Measurements from ENCODE around the gene CAMTA2. TPM values are rescaled to one million over a fixed set of nuclear protein-coding genes. Genes with fewer than 3 reads are reported as not detected.

Gene CAMTA2
- polyA plus RNA-seq, 3 donors: 7.1 to 88.9 (median 7.6) TPM

DNA sequence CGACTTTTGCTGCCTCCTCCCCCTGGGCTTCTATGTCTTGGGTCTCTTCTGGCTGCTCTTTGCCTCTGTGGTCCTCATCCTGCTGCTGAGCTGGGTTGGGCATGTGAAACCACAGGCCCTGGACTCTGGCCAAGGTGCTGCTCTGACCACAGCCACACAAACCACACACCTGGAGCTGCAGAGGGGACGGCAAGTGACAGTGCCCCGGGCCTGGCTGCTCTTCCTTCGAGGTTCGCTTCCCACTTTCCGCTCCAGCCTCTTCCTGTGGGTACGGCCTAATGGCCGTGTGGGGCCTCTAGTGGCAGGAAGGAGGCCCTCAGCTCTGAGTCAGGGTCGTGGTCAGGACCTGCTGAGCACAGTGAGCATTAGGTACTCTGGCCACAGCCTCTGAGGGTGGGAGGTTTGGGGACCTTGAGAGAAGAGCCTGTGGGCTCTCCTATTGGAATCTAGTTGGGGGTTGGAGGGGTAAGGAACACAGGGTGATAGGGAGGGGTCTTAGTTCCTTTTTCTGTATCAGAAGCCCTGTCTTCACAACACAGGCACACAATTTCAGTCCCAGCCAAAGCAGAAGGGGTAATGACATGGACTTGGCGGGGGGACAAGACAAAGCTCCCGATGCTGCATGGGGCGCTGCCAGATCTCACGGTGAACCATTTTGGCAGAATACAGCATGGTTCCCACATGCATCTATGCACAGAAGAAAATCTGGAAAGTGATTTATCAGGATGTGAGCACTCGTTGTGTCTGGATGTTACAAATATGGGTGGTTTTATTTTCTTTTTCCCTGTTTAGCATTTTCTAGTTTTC is 53.1 kb downstream of the CAMTA2 start:
- Histone ChIP-seq H3K36me3 (replicated peaks in 1 of 2; ENCODE audit: control insufficient read depth in 1 of 2, insufficient read depth in 2 of 2, low read length in 2 of 2) (peaks cover 20 to 23% of the 10 kb centered on the region in 2 donors), H3K9me3 (replicated peaks in 1 of 2; ENCODE audit: control insufficient read depth in 1 of 2, insufficient read depth in 1 of 2, low read length in 2 of 2) (no peaks in the 10 kb centered on the region), H3K27me3 (ENCODE audit: control insufficient read depth in 2 of 2, insufficient read depth in 2 of 2, low read length in 2 of 2) (no peaks in the 10 kb centered on the region), H3K9ac (ENCODE audit: insufficient read depth, low read length, poor library complexity, severe bottlenecking) (no peak overlapping the region), H4K20me1 (ENCODE audit: insufficient read depth, low read length) (peaks cover 23% of the 10 kb centered on the region), H3K79me2 (ENCODE audit: insufficient read depth, low read length) (peaks cover 21% of the 10 kb centered on the region), H2AFZ (ENCODE audit: insufficient read depth, low read depth, low read length, poor library complexity, severe bottlenecking) (peak overlapping the region; percentile 51), H3K4me2 (replicated peaks; ENCODE audit: extremely low read depth, low read length, poor library complexity, severe bottlenecking) (peak overlapping the region; percentile 55), H3K4me1 (ENCODE audit: control insufficient read depth in 1 of 2, insufficient read depth in 2 of 2, low read length in 2 of 2) (peaks cover 43 to 46% of the 10 kb centered on the region in 2 donors), H3K27ac (ENCODE audit: low read depth in 1 of 2, low read length in 2 of 2) (no peak overlapping the region), H3K4me3 (replicated peaks in 1 of 3; ENCODE audit: low read depth in 2 of 3, low read length in 3 of 3) (peak overlapping the region in 1 of 3 experiments; percentile 31)
- H3K4me3 Mint-ChIP-seq: peak overlapping the region; percentile 41 to 77
- peaks cover 52% of the 10 kb centered on the region for H3K4me1 Mint-ChIP-seq
- TF ChIP-seq, protein P1, sequence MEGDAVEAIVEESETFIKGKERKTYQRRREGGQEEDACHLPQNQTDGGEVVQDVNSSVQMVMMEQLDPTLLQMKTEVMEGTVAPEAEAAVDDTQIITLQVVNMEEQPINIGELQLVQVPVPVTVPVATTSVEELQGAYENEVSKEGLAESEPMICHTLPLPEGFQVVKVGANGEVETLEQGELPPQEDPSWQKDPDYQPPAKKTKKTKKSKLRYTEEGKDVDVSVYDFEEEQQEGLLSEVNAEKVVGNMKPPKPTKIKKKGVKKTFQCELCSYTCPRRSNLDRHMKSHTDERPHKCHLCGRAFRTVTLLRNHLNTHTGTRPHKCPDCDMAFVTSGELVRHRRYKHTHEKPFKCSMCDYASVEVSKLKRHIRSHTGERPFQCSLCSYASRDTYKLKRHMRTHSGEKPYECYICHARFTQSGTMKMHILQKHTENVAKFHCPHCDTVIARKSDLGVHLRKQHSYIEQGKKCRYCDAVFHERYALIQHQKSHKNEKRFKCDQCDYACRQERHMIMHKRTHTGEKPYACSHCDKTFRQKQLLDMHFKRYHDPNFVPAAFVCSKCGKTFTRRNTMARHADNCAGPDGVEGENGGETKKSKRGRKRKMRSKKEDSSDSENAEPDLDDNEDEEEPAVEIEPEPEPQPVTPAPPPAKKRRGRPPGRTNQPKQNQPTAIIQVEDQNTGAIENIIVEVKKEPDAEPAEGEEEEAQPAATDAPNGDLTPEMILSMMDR (IDR thresholded peaks at IDR 0.05): peak; percentile 20
- peak; percentile 39 to 76 (median 62) for DNase-seq
- H3K36me3 Mint-ChIP-seq: peaks cover 40% of the 10 kb centered on the region in 2 donors
- peaks cover 7 to 14% (median 8%) of the 10 kb centered on the region in 3 donors for H3K27me3 Mint-ChIP-seq (ENCODE audit: low read depth in 3 of 3)
- intact Hi-C loops (cut with micrococcal nuclease): no loop called here
- H3K27ac Mint-ChIP-seq: peak overlapping the region in 5 of 7 donors; percentile 11 to 81 (median 56)
- H3K9me3 Mint-ChIP-seq: no peaks in the 10 kb centered on the region
- 10% methylated on average over 10 of the region's 14 CpGs for WGBS (ENCODE audit: insufficient coverage)

DNA sequence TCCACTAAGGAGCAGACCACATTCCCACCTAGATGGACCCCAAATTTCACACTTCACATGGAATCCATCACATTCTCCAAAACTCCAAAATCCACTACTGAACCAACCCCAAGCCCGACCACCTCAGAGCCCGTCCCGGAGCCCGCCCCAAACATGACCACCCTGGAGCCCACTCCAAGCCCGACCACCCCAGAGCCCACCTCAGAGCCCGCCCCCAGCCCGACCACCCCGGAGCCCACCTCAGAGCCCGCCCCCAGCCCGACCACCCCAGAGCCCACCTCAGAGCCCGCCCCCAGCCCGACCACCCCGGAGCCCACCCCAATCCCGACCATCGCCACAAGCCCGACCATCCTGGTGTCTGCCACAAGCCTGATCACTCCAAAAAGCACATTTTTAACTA is 53.8 kb downstream of the CAMTA2 start:
- Histone ChIP-seq H4K20me1 (ENCODE audit: insufficient read depth, low read length) (peaks cover 19% of the 10 kb centered on the region), H3K79me2 (ENCODE audit: insufficient read depth, low read length) (peaks cover 14% of the 10 kb centered on the region), H3K27me3 (ENCODE audit: control insufficient read depth in 2 of 2, insufficient read depth in 2 of 2, low read length in 2 of 2) (no peaks in the 10 kb centered on the region), H3K4me2 (replicated peaks; ENCODE audit: extremely low read depth, low read length, poor library complexity, severe bottlenecking) (peak overlapping the region; percentile 55), H3K36me3 (replicated peaks in 1 of 2; ENCODE audit: control insufficient read depth in 1 of 2, insufficient read depth in 2 of 2, low read length in 2 of 2) (peaks cover 20 to 23% of the 10 kb centered on the region in 2 donors), H2AFZ (ENCODE audit: insufficient read depth, low read depth, low read length, poor library complexity, severe bottlenecking) (peak overlapping the region; percentile 51), H3K9me3 (replicated peaks in 1 of 2; ENCODE audit: control insufficient read depth in 1 of 2, insufficient read depth in 1 of 2, low read length in 2 of 2) (no peaks in the 10 kb centered on the region), H3K9ac (ENCODE audit: insufficient read depth, low read length, poor library complexity, severe bottlenecking) (no peak overlapping the region), H3K4me3 (replicated peaks in 1 of 3; ENCODE audit: low read depth in 2 of 3, low read length in 3 of 3) (peak overlapping the region in 1 of 3 experiments; percentile 31), H3K4me1 (ENCODE audit: control insufficient read depth in 1 of 2, insufficient read depth in 2 of 2, low read length in 2 of 2) (peaks cover 35 to 39% of the 10 kb centered on the region in 2 donors), H3K27ac (ENCODE audit: low read depth in 1 of 2, low read length in 2 of 2) (no peak overlapping the region)
- WGBS (ENCODE audit: insufficient coverage): 54% methylated on average over 9 of the region's 16 CpGs
- intact Hi-C loops (cut with micrococcal nuclease): no loop called here
- H3K27me3 Mint-ChIP-seq (ENCODE audit: low read depth in 3 of 3): peaks cover 7 to 14% (median 11%) of the 10 kb centered on the region in 3 donors
- H3K27ac Mint-ChIP-seq: peak overlapping the region in 2 of 7 donors; percentile 66 to 81
- TF ChIP-seq, protein P1 (IDR thresholded peaks at IDR 0.05): no peak
- H3K36me3 Mint-ChIP-seq: peaks cover 39 to 43% of the 10 kb centered on the region in 2 donors
- H3K4me1 Mint-ChIP-seq: peaks cover 46% of the 10 kb centered on the region
- H3K9me3 Mint-ChIP-seq: no peaks in the 10 kb centered on the region
- DNase-seq: no peak
- peak overlapping the region; percentile 41 to 77 for H3K4me3 Mint-ChIP-seq
